HK-2 (cell line): ENCODE data around the gene CDK18.

Experiments
- DNase-seq: peaks from one replicate; pipeline ENCODE4 v3.0.0-alpha.2; 2018; ENCODE audit not compliant: unreplicated experiment

The CDK18 gene

DNA sequence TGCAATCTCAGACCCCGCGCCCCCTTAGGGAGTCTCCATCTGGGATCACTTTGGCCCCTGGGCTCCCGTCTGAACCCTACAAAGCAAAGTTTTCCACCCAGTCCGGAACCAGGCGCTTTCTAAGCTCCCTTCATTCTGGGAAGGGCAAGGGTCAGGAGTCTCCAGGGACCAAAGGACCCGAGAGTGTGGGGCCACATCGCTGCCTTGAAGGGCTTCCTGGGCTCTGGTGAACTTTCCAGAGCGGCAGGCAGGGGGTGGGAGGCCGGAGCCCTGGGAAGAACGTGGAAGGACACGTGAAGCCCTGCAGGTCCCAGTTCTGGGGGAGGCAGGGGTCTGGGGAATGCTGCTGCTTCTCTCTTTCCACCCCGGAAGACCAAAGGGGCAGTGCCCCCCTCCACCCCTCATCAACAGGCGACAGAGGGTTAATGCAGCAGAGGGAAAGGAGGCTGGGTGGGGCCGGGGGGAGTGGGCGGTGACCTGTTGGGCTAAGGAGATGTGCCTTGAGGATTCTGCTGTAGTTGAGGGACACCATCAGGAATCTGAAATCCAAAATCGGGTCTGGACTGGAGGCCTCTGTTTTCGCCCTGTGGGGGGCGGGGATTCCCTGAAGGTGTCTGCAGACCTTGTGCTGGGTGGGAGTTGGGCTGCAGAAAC, 734 bp downstream of the CDK18 start:
- peak; percentile 51 for DNase-seq

DNA sequence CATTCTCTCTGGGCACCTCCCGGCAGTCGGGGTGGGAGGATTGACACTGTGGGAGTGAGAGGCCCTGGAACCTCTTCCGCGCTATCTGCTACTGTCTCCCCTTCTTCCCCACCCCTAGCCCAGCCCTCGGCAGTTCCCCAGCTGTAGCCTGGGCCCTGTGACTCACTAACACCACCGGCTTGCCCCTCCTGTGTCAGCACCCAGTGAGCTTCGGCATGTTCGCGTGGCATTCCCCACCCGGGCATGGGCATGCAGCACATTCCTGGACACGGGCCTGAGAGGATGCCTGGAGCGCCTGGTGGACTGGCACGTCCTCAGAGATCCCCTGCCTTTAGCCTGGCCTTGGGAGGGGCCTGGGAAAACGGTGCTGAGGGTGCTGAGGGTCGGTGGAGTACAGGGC, 1.3 kb downstream of the CDK18 start:
- peak; percentile 72 for DNase-seq

DNA sequence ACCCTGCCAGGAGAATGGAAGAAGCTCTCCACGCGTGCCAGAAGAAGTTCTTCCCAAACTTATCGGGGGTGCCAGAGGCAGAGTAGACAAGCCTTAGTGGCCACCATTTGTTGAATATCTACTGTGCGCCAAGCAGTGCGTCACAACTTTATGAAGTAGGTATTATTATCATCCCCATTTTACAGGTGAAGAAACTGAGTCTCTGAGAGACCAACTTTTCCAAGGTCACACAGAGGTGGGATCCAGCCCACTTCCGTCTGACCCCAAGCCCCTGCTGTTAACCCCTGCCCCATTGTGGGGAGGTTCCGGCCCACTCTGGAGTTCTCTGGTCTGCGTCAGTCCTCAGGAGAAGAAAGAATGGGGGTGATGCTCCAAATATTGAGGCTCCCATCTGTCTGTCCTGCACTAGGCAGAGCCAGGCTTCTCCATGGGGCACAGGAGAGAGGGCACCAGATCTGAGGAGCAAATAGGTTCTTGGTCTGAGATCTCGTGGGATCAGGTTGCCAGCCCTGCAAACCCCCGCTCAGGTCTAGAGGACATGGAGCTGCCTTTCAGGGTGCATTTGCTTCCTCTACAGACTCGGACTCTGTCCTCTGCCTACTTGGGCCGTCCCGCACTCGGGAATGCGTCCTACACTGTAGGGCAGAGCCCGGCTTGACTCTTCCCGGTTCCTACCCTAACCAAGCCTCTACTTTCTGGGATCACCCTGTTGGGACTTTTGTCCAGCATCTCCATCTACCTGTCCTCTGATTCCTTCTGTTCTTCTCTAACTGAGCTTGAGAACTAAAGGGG, 2.1 kb downstream of the CDK18 start:
- DNase-seq, result no peak

DNA sequence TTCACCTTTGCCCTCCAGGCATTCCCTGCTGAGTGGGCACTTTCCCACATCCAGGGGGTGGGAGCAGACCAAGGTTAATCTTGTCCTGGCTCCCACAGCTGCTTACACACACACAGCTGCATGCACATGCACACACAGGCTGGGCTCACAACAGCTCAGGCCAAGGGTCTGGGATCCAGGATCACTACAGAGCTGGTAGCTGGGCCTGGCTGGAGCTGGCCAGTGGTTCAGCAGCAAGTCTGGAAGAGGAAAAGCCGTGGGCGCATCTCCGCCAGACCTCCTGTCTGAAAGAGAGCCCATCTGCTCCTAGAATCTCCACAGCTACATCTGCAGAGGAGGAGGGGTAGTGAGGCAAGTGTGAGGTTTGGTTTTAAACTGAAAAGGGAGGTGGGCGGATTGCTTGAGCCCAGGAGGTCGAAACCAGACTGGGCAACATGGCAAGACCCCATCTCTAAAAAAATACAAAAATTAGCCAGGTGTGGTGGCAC, 3.8 kb downstream of the CDK18 start:
- DNase-seq, result no peak

DNA sequence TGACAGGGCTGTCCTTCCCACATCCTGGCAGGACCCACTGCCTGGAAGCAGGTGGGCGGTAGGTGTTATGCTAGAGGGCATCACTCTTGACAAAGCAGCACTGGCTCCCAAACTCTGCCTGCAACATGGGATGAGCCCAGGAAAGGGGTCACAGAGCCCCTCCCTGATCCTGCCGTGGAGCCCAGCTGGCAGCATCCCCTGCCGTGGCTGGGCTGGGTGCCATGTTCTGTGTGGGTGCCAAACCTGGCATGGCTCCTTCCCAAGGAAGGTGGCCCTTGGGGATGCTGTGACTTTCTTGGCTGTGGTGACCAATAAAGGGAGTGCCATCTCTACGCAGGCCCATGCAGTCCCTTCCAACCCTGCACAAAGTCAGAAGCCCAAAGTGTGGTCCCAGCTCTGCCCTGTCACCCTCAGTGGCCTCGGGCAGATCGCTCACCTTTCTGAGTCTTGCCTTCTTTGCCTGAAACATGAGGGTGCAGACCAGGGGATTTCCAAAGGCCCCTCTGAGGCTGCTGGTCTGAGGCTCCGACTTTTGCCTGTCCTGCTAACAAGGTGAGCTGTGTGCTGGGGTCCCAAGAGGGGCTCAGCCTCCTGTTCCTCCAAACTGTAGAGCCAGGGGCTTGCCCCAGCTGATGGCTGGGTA, 6.0 kb downstream of the CDK18 start:
- DNase-seq, result no peak

DNA sequence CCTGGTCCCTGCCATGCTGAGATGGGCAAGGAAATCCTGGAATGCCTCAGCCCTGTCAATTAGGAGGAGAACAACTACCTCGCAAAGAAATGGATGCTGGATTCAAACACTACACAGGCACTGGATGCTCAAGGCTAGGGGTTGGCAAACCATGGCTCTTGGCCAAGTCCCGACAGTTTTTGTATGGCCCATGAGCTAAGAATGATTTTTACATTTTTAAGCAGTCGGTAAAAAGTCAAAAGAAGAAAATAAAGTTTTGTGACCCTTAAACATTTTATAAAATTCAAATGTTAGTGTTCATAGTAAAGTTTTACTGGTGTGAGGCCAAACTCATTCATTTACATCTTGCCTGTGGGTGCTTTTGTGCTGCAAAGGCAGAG, 6.5 kb downstream of the CDK18 start:
- DNase-seq, result no peak

DNA sequence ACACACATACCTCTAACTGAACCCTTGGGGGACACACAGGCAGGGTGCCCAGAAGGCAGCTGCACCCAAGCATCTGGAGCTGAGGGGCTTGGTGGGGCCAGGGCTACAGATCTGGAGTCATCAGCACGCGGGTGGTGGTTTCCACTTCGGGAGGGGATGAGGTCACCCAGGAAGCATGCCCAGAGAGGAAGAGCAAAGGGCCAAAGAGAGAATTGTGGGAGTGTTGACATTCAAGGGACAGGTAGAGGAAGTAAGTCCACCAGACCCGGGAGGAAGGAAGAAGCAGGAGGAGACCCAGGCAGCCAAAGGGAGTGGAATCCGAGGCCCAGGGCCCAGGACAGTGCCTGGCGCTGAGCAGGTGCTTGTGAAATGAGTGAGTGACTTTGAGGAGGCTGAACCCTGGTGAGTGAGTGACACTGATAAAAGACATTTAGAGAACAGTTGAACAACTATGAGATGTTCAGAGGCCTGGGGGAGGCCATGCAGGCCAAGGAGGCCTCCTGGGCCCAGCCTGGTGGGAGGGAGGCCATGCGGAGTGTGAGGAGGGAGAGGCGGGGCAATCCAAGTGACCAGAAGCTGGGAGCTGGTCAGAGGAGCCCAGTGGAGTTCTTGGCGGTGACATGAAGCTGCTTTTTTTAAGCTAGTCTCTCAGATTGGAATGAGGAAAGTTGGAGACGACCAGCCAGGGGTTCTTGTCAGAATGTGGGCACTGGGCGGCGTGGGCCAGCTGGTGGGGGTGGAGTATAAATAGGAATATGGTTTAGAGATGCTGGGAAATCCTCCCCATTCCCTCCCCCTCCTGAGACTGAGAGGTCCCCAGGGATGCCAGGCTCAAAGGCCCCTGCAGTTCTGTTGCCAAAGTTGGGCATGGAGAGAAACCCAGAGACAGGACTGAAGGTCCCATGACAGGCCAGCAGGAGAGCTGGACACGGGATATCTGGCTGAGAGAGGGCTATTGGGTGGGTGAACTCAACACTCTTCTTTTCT, 7.9 kb downstream of the CDK18 start:
- peak; percentile 54 for DNase-seq

DNA sequence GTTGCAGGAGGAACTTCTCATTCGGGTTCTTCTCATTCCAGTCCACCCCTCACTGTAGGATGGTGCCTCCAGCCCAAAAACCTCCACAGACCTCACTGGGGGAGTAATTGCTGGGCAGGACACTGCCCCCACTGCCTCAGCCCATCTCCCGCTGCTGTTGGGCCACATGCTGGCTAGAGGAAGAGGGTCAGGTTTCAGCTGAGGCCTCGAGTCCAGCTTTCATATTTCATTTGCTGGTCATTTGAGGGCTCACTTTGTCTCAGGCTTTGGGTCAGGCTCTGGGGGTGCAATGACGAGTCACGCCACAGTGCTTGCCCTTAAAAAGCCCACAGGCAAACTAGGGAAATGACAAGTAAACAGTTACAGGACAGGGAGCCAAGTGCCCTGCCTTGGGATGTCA, 9.3 kb downstream of the CDK18 start:
- DNase-seq, result no peak

DNA sequence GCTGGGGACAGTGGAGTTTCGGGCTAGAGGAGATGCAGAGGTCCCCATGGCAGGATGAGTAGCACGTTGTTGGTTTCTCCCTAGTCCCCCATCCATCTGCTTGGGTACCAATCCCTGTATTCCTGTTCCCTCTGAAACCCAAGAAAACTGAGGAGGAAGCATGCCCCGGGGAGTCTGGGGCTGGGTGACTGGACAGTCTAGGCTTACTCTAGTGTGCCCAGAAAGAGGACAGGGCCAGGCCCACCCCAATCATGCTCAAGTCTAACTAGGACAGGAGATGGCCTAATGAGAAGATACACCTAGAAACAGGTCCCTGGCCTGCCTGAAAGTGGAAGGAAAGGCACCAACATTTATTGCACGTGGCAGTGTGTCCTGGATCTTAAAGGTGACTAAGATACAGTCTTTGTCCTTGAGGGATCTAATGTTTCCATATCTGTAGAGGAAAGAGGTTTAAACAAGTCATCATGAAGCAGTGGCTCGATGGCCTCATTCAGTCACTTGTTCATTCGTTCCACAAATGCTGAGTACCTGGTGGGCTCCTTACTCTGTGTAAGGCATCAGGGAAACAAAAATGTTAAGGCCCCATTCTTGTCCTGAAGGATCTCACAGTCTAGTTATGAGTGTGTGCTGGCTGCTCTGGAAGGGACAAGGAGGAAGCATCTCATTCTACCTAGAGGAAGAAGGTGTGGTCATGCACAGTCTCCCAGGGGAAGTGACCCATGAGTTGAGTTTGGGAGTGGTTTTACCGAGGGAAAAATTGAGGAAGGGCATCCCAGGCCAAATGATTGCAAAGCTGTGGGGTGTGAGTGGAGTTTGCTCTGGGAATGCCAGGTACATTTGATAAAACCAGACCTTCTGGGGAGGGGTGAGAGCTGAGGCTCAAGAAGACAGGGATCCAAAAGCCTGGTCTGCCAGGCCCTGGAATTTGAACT, 10.0 kb downstream of the CDK18 start:
- no peak for DNase-seq

DNA sequence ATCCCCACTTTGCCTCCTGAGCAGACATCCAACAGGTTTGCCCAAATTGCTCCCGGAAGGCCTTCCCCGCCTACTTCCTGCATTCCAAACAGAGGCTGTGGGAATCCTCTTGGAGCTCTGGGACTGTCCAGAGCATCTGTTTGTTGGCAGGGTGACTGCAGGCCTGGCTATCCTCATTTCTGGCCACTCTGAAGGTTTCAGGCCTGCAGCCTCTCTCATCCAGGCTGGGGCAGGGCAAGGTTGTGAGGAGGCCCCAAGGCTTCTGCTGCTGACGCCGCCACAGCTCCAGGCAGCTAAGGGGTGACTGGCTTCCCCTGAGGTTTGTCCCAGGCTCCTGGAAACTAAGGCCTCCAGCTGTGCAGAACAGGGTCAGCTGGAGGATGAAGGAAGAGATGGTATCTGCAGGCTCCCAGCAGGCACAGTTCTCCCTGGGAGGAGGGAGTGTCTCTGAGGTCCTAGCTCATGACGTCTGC, 11.3 kb downstream of the CDK18 start:
- no peak for DNase-seq

DNA sequence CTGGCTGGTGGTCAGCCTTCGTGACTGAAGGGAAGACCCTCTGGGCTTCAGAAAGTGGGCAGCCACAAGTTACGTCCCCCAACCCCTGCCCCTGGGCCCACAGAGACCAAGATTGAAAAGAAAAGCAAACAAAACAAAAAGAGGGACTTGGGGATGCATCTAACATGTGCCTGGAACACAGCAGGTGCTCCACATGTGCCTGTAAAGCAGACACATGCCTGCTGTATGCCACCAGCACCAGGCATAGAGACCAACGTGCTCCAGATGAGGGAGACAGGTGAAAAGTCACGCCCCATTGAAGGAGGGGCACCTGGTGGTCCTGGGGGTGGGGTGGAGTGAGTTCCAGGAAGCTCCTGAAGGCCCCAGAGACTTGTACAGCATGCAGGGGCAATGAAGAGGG, 11.9 kb downstream of the CDK18 start:
- no peak for DNase-seq

DNA sequence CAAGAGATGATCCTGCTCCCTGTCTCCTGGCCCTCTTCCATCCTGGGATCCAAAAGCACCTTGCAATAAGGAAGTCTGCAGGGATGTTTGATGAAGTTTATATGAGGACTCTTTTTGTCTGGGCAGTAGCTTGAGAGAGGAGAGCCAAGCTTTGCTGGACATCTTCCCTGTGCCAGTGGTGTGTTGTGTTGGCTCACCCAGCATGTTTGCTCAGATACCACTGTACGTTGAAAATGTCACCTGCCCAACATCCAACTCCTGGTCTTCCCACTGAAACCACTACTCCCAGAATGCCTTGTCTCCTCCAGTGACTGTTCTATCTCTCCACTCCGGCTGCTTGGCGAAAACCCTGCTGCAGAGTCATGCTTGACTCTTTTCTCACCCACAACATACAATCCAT, 12.8 kb downstream of the CDK18 start:
- DNase-seq, result no peak

DNA sequence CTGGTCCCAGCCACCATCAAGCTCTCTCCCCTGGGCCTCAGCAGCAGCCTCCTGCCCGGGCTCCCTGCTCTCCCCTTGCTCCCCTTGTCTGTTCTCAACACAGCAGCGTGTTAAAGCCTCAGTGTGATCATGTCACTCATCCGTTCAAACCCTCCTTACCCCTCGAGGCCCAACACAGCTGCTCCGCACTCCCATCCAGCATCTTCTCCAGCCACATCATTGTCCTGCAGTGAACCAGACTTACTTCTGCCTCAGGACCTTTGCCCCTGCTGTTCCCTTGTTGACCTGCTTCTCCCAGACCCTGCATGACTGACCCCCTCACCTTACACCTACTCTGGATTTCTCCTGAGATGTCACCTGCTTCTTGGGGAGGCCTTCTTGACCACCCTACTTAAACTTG, 13.3 kb downstream of the CDK18 start:
- no peak for DNase-seq

DNA sequence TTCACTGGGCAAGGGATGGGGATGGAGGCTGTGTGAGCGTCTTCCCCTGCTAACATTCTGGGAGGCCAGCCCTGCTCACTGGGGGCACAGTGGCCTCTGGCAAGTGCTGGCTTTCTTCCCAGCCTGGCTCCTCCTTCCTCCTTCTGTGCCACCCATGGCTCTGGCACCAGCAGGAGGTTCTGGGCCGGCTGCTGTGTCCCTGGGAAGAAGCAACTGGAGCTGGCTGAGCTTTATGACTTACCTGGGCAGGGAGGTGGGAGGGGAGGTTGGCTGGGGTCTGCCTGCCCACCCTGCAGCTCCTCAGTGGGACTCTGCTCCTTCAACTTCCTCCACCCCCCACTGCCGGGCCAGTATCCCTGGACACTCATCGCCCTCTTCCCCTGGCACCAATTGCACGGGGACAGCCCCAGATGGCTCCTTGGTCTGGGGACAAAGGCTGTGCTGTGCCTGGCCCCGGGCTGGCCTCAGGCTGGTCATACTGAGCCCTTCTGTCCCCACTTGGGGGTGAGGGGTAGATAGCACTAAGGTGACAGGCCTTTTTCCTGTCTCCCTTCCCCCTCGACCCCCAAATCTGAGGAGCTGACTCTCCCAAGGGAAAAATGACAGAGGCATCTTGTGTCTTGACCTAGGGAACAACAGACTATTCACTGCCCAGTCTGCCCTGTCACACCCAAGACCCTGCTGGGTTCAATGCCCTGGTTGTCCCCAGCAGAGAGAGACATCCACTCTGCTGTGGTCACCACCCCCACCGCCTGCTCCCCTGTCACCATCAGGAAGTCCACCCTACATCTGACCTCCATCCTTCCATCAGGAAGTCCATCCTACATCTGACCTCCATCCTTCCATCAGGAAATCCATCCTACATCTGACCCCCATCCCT, 14.4 kb downstream of the CDK18 start:
- DNase-seq, result no peak

DNA sequence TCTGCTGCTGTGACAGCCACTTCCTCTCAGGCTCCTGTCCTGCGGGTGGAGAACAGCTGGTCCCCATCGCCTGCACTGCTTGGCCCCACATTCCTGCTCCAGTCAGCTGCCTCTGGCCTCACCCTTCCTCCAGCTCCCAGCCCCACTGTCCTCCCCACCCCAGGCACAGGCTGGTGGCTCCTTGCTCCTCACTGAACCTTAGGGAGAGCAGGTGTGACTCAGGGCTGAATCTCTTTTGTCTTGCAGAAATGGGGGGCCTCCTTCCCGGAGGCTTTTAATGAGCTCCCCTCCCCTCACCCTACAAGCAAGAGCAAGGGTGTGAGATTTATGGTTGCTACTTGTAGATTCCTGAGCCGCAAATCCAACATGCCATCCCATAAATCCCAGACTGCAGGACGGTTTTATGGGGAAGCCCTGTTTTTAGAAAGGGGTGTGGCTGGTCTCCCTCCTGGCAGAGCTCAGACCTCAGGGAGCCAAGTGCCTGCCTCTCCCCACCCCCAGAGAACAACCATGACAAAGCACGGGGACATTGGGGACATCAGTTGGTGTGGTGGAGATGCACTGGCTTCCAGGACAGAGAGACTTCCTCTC, 15.2 kb downstream of the CDK18 start:
- no peak for DNase-seq

DNA sequence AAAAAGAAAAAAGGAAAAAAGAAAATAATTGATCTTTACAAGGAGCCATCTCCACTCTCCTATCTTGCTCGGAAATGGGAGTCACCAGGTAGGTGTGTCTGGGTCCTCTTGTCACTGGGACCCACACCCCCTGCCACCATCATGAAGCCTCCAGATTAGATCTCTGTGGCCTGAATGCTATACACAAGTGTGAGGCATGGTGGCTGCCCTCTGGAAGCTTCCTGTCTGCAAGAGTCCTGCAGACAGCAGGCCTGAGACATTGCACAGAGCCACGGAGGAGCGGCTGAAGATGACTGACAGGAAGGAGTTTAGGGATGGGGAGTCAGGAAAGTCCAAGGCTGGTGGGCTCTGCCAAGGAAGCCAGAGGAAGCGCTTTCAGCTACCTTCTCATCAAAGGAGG, 16.2 kb downstream of the CDK18 start:
- DNase-seq, result no peak

DNA sequence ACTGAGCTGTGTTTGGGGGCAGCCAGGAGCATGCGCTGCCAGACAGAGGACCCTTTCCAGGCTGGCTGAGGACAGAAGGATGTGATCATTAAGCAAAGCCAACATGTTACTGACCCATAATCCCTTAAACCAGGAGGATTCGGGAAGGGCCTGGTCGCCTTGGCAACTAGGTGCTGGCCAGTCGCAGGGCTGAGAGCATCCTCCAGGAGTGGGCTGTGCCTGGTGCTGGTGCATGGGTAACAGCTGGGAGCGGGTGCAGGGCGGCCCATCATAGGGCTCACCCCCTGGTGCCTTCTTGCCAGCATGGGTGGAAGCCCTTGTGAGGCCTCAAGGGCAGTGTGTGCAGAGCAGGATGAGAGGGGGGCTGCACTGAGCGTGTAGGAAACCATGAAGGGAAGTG, 17.2 kb downstream of the CDK18 start:
- DNase-seq, result no peak

DNA sequence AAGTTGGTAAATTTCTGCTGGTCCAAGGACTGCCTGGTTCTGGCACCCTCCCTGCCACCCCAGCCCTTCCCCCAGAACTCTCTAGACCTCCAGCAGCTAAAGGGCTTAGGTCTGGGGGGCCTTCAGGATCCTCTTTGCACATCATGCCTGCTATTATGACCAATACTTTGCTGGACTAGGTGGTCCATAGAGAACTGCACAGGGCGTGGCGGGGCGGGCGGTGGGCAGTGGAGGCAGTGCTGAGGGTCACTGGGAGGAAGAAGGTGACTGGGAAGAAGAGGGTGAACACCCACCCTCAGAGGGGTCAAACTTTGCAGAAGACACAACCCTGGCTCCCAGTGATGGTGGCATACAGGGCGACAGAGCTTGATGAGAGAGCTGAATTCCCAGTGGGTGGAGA, 18.2 kb downstream of the CDK18 start:
- no peak for DNase-seq

DNA sequence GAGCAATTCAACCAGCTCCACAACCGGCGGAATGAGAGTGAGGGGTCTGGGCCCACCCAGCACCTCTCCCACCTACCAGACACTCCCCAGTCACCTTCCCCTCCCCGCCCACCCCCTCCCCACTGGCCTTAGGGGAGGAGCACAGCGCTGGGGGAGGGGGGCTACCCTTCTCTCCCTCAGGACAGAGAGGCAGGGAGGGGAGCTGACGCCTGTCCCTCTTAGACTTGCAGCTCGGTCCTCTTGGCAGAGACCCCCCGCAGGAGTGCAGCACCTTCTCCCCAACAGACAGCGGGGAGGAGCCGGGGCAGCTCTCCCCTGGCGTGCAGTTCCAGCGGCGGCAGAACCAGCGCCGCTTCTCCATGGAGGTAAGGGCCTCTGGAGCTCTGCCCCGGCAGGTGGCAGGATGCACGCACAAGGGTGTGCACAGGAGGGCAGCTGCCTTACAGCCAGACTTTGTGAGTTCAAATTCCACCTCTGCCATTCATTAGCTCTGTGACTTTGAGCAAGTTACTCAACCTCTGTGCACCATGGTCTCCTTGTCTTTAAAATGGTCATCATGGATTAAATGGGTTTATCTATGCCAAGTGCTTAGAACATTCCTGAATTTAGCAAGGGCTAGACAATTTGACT, 18.9 kb downstream of the CDK18 start:
- DNase-seq, result no peak
